22Rv1 (cell line): ENCODE measurements around the gene GNPTAB.

Source experiments
- ZFX ChIP-seq: fragments of 450-650 bp; IDR thresholded peaks from 2 replicates; pipeline ENCODE4 v1.6.1; 2017; ENCODE audit warnings: antibody characterized with exemption, borderline replicate concordance
- TF ChIP-seq, protein P1 (sequence below): fragments of 450-650 bp; IDR thresholded peaks from 2 replicates; pipeline ENCODE4 v1.5.1; 2017; ENCODE audit warnings: mild to moderate bottlenecking

DNA sequence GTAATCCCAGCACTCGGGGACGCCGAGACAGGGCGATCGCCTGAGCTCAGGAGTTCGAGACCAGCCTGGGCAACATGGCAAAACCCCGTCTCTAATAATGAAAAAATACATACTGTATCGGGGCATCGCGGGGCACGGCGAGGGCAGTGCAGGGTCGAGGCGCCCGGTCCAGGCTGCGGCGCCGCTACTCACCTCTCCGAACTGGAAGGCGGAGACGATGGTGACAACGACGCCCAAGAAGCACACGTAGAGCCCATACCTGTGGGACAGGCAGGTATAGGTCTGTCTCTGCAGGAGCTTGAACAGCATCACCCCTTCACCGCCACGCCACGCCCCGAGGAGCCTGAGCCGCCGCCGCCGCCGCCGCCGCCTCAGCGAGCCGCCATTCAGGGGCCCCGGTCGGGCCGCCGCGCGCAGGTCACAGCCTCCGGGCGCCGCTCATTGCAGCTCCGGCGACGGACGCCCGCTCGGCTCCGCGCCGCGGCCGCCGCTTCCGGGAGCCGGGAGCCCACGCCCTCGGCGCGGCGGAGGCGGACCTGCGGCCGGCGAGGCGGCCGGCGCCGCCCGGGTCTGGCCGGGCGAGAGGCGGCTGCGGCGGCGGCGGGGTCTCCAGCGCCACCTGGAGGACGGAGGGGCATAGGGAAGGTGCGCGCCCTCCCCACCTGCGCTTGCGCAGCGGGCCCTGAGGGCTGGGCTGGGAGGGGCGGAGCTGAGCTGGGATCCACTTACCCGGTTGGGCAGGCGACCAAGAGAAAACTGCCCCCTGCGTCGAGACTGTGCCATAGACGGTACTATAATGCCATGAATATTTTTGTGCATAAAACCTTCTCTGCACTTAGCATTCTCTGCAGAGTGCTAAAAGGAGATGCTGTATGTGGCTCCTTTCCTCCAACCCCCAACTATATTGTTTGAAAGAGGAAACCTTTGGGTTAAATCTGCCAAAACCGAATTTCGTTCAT is at the start of gene GNPTAB:
- TF ChIP-seq, protein P1, sequence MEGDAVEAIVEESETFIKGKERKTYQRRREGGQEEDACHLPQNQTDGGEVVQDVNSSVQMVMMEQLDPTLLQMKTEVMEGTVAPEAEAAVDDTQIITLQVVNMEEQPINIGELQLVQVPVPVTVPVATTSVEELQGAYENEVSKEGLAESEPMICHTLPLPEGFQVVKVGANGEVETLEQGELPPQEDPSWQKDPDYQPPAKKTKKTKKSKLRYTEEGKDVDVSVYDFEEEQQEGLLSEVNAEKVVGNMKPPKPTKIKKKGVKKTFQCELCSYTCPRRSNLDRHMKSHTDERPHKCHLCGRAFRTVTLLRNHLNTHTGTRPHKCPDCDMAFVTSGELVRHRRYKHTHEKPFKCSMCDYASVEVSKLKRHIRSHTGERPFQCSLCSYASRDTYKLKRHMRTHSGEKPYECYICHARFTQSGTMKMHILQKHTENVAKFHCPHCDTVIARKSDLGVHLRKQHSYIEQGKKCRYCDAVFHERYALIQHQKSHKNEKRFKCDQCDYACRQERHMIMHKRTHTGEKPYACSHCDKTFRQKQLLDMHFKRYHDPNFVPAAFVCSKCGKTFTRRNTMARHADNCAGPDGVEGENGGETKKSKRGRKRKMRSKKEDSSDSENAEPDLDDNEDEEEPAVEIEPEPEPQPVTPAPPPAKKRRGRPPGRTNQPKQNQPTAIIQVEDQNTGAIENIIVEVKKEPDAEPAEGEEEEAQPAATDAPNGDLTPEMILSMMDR, result peak; percentile 100
- no peak for TF ChIP-seq ZFX
